ENCODE measurements around the gene AUTS2. TPM values are rescaled to one million over a fixed set of nuclear protein-coding genes. Genes with fewer than 3 reads are reported as not detected.

The AUTS2 gene
- total RNA-seq, 1 experiment from 2014 or later = 50.0 TPM

DNA sequence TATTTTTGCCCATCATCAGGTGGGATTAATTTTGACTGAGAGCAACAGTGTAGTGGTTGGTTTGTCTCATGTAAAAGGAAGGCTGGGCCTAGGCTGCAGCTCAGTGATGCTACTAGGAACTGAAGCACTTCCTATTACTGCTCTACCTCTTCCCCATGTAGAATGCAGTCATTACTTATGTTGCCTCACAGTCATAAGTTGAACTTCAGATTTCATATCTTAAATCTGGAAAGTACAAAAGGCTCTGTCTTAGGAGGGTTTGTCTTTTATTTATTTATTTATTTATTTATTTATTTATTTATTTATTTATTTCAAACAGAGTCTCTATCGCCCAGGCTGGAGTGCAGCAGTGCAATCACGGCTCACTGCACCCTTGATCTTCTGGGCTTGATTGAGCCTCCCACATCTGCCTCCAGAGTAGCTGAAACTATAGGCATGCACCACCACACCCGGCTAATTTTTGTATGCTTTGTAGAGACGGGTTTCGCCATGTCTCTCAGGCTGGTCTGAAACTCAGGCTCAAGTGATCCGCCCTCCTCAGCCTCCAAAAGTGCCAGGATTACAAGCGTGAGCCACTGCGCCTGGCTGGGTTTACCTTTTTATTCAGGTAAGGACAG is 812.0 kb downstream of the AUTS2 start (continued):
- TF ChIP-seq ATF6 (CRISPR knock-in tag; IDR thresholded peaks at IDR 0.05) = no peak

- POLR2A ChIA-PET = no interaction called here
- Mint-ChIP-seq H3K27me3 (ENCODE audit: low read depth) (no peaks in the 10 kb centered on the region), H3K4me3 (no peak overlapping the region), H3K36me3 (no peaks in the 10 kb centered on the region), H3K27ac (no peak overlapping the region), H3K4me1 (peaks cover 12% of the 10 kb centered on the region), H3K9me3 (no peaks in the 10 kb centered on the region)
- ATAC-seq (no peak), DNase-seq (ENCODE audit: low spot score) (no peak)
- TF ChIP-seq USF2 (CRISPR knock-in tag; IDR thresholded peaks at IDR 0.05) (no peak), TEAD4 (CRISPR knock-in tag; IDR thresholded peaks at IDR 0.05) (no peak), ZBTB43 (CRISPR knock-in tag; IDR thresholded peaks at IDR 0.05) (no peak), ZNF512 (CRISPR knock-in tag; IDR thresholded peaks at IDR 0.05; ENCODE audit: borderline replicate concordance) (no peak), KAT7 (CRISPR knock-in tag; IDR thresholded peaks at IDR 0.05; ENCODE audit: borderline replicate concordance) (no peak), ZNF423 (CRISPR knock-in tag; IDR thresholded peaks at IDR 0.05) (no peak), FOXJ3 (CRISPR knock-in tag; IDR thresholded peaks at IDR 0.05; ENCODE audit: borderline replicate concordance) (no peak), E2F4 (CRISPR knock-in tag; IDR thresholded peaks at IDR 0.05; ENCODE audit: borderline replicate concordance, low read depth) (no peak), GABPB1 (CRISPR knock-in tag; IDR thresholded peaks at IDR 0.05) (no peak), NR3C1 (CRISPR knock-in tag; conservative IDR thresholded peaks at IDR 0.05; ENCODE audit: low read depth) (no peak), JAZF1 (CRISPR knock-in tag; IDR thresholded peaks at IDR 0.05) (no peak), TP53 (CRISPR knock-in tag; IDR thresholded peaks at IDR 0.05) (no peak), ATF1 (CRISPR knock-in tag; IDR thresholded peaks at IDR 0.05) (no peak), HMGA2 (CRISPR knock-in tag; IDR thresholded peaks at IDR 0.05) (no peak), JUN (CRISPR knock-in tag; IDR thresholded peaks at IDR 0.05) (no peak), CTCF (IDR thresholded peaks at IDR 0.05) (no peak), ZNF317 (CRISPR knock-in tag; IDR thresholded peaks at IDR 0.05; ENCODE audit: borderline replicate concordance, low read depth) (no peak), CREM (CRISPR knock-in tag; IDR thresholded peaks at IDR 0.05) (no peak), ZBTB21 (CRISPR knock-in tag; IDR thresholded peaks at IDR 0.05; ENCODE audit: borderline replicate concordance) (no peak)
- TF ChIP-seq, protein P1, sequence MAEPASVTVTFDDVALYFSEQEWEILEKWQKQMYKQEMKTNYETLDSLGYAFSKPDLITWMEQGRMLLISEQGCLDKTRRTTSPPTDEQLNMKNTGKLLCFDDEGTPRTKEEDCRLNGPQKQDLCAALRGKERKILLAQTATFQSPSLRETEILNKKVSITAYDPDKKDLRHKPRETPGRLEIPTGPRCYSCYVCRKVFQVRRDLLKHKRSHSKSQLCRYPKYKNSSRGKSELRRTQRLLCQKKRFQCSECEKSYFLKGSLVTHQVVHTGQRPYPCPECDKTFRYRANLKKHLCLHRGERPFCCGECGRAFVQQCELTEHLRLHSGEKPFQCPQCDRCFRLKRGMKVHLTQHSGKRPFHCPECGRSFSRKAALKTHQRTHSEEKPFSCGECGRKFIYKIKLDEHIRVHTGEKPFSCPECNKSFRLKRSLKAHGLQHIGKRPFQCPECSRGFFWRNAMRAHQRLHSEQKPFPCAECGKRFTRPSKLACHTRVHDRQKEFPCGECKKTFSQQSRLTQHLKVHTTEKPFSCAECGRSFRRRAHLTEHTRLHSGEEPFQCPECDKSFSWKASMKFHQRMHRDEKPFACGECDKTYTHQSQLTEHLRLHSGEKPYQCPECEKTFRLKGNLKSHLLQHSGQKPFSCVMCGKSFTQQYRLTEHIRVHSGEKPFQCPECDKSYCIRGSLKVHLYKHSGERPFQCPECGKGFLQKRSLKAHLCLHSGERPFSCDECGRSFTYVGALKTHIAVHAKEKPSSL (CRISPR knock-in tag; conservative IDR thresholded peaks at IDR 0.05) = no peak
- CTCF ChIA-PET = interaction anchor here (1.6 kb wide), 1 partner anchor 92 kb away, joined by 4 read pairs; no protein-coding TSS in a partner anchor
These were observed 816.1 kb downstream of the AUTS2 start for GRCh38 chr7:70414368-70414767.
